ENCODE measurements around the gene JPH2.

DNA sequence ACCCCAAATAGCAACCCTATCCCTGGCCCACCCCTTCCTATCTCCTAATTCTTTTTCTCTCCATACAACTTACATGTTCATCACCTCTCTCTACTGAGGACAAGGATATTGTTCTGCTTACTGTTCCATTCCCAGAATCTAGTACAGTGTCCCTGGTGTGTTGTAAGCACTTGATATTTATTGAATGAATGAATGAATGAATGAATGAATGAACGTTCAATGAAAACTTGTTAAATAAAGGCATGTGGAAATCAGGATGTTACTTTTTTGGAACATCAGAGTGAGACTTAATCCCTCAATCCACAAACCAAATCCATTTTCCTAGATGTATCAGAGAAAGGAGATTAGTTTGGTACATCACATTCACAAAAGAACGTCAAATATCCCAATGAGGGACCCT is 6.8 kb upstream of the JPH2 start:
- TF ChIP-seq, protein P1, sequence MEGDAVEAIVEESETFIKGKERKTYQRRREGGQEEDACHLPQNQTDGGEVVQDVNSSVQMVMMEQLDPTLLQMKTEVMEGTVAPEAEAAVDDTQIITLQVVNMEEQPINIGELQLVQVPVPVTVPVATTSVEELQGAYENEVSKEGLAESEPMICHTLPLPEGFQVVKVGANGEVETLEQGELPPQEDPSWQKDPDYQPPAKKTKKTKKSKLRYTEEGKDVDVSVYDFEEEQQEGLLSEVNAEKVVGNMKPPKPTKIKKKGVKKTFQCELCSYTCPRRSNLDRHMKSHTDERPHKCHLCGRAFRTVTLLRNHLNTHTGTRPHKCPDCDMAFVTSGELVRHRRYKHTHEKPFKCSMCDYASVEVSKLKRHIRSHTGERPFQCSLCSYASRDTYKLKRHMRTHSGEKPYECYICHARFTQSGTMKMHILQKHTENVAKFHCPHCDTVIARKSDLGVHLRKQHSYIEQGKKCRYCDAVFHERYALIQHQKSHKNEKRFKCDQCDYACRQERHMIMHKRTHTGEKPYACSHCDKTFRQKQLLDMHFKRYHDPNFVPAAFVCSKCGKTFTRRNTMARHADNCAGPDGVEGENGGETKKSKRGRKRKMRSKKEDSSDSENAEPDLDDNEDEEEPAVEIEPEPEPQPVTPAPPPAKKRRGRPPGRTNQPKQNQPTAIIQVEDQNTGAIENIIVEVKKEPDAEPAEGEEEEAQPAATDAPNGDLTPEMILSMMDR (conservative IDR thresholded peaks at IDR 0.05): no peak
- TF ChIP-seq ZFX (IDR thresholded peaks at IDR 0.05): no peak

Data from C4-2B (cell line).